Stimulated activated CD4-positive, alpha-beta T cell treated with anti-CD3 and anti-CD28 coated beads, Interleukin-15, amount 100 ng/mL, for 48 hours (primary cell): ENCODE results near the gene COQ5.

ENCODE experiments used
- DNase-seq, 2 donors: peaks; one replicate each; pipeline ENCODE4 v3.0.0-alpha.2; 2020; ENCODE audit warnings: low read depth in 2 of 2

The COQ5 gene

GRCh38 chr12:120483621-120484020, 45.3 kb downstream of the COQ5 start:
- DNase-seq, result no peak

GRCh38 chr12:120481022-120481767, 47.8 kb downstream of the COQ5 start:
- no peak for DNase-seq

GRCh38 chr12:120480211-120480610, 48.7 kb downstream of the COQ5 start:
- no peak for DNase-seq

- DNase-seq, result no peak
Measured at GRCh38 chr12:120479458-120479857, 49.5 kb downstream of the COQ5 start.

- DNase-seq, result no peak
Measured at GRCh38 chr12:120475643-120476042, 53.3 kb downstream of the COQ5 start.

- DNase-seq, result no peak
Measured at GRCh38 chr12:120474616-120474960, 54.4 kb downstream of the COQ5 start.

GRCh38 chr12:120473807-120474615, 54.9 kb downstream of the COQ5 start:
- no peak for DNase-seq

- DNase-seq, result no peak
Measured at GRCh38 chr12:120472521-120472920, 56.4 kb downstream of the COQ5 start.

GRCh38 chr12:120470150-120470784, 58.7 kb downstream of the COQ5 start:
- DNase-seq, result no peak

- DNase-seq, result peak; percentile 93 to 95
Measured at GRCh38 chr12:120469450-120470149, 59.4 kb downstream of the COQ5 start, which contains the start of gene SRSF9. TSS of gene SRSF9 (minus strand) at chr12:120469748. CDS start at chr12:120469609, 139 bp downstream.

GRCh38 chr12:120468821-120469449, 60.0 kb downstream of the COQ5 start:
- no peak for DNase-seq

GRCh38 chr12:120468325-120468820, 60.6 kb downstream of the COQ5 start:
- no peak for DNase-seq

- no peak for DNase-seq
Measured at GRCh38 chr12:120467439-120467838, 61.5 kb downstream of the COQ5 start.

- DNase-seq, result no peak
Measured at GRCh38 chr12:120466560-120467315, 62.2 kb downstream of the COQ5 start.

- DNase-seq, result no peak
Measured at GRCh38 chr12:120465756-120466155, 63.2 kb downstream of the COQ5 start.

GRCh38 chr12:120463712-120464111, 65.2 kb downstream of the COQ5 start:
- DNase-seq, result no peak

- no peak for DNase-seq
Measured at GRCh38 chr12:120462099-120462640, 66.8 kb downstream of the COQ5 start.

- no peak for DNase-seq
Measured at GRCh38 chr12:120460157-120460556, 68.8 kb downstream of the COQ5 start.

GRCh38 chr12:120457133-120457532, 71.8 kb downstream of the COQ5 start:
- DNase-seq, result no peak

GRCh38 chr12:120455302-120455701, 73.7 kb downstream of the COQ5 start:
- DNase-seq, result no peak
